IPS-15b (cell line): ENCODE results near the gene KCNQ1.

Experiments used
- H3K27me3 ChIP-seq: one replicate; pipeline ENCODE4 v1.6.1; 2013; ENCODE audit warnings: low read length; ENCODE audit not compliant: control insufficient read depth, insufficient read depth
- H3K36me3 ChIP-seq: one replicate; pipeline ENCODE4 v1.6.1; 2013; ENCODE audit warnings: low read length; ENCODE audit not compliant: control insufficient read depth, insufficient read depth
- H3K4me1 ChIP-seq: one replicate; pipeline ENCODE4 v1.6.1; 2013; ENCODE audit warnings: mild to moderate bottlenecking, low read length; ENCODE audit not compliant: control insufficient read depth, insufficient read depth
- H3K4me3 ChIP-seq: one replicate; pipeline ENCODE4 v1.5.1; 2013; ENCODE audit warnings: low read depth, low read length
- H3K9ac ChIP-seq: one replicate; pipeline ENCODE4 v1.6.1; 2013; ENCODE audit warnings: low read depth, mild to moderate bottlenecking, low read length
- H3K9me3 ChIP-seq: one replicate; pipeline ENCODE4 v1.6.1; 2013; ENCODE audit warnings: mild to moderate bottlenecking, low read length; ENCODE audit not compliant: control insufficient read depth, insufficient read depth

Gene KCNQ1

DNA sequence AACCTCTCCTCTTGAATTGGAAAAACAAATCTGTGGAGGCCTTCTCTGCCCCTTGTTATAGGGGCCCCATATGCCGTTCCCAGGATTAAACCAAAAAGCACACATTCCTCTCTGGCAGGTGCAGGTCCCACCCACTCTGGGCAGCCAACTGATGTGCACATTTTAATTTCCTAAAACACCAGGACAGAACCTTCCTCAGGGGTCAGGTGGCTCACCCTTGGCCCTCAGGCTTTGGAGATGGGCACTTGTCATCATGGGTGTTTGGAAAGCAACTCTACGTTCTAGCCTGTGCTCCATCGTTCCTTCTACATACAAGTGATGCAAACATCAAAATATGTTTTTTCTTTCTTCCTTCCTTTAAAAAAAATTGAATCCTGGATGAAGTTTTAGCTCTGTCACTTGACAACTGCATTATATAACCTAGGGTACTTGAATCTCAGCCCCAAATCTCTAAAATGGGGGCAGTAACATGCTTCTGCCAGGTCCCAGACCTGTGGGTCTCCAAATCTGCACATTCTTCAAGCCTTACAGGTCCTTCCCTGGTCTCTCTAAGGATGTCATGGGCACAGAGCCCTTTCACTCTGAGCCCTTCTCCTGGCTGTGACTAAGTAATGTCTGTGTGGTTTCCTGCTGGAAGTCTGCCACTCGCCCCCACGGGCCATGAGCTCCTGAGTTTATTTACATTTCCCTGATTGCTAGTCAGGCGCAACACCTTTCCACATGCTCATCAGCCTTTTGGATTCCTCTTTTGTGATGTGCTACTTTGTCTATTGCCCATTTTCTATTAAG is 211.2 kb downstream of the KCNQ1 start:
- peaks cover 37% of the 10 kb centered on the region for H3K9me3 ChIP-seq
- H3K4me3 ChIP-seq = no peak overlapping the region
- no peaks in the 10 kb centered on the region for H3K4me1 ChIP-seq
- peaks cover 3% of the 10 kb centered on the region for H3K36me3 ChIP-seq
- no peak overlapping the region for H3K9ac ChIP-seq
- H3K27me3 ChIP-seq = peaks cover 63% of the 10 kb centered on the region

GRCh38 chr11:2656859-2657258 is 212.1 kb downstream of the KCNQ1 start:
- Histone ChIP-seq H3K27me3 (peaks cover 58% of the 10 kb centered on the region), H3K9me3 (peaks cover 29% of the 10 kb centered on the region), H3K4me3 (no peak overlapping the region), H3K9ac (no peak overlapping the region), H3K4me1 (no peaks in the 10 kb centered on the region), H3K36me3 (peaks cover 3% of the 10 kb centered on the region)

GRCh38 chr11:2657697-2658284 is 213.0 kb downstream of the KCNQ1 start:
- Histone ChIP-seq H3K27me3 (peaks cover 49% of the 10 kb centered on the region), H3K9me3 (peaks cover 25% of the 10 kb centered on the region), H3K9ac (no peak overlapping the region), H3K4me1 (no peaks in the 10 kb centered on the region), H3K36me3 (peaks cover 3% of the 10 kb centered on the region), H3K4me3 (no peak overlapping the region)

- no peaks in the 10 kb centered on the region for H3K36me3 ChIP-seq
- peaks cover 19% of the 10 kb centered on the region for H3K9me3 ChIP-seq
- H3K27me3 ChIP-seq = peaks cover 26% of the 10 kb centered on the region
Measured at GRCh38 chr11:2660357-2660939, 215.6 kb downstream of the KCNQ1 start.

DNA sequence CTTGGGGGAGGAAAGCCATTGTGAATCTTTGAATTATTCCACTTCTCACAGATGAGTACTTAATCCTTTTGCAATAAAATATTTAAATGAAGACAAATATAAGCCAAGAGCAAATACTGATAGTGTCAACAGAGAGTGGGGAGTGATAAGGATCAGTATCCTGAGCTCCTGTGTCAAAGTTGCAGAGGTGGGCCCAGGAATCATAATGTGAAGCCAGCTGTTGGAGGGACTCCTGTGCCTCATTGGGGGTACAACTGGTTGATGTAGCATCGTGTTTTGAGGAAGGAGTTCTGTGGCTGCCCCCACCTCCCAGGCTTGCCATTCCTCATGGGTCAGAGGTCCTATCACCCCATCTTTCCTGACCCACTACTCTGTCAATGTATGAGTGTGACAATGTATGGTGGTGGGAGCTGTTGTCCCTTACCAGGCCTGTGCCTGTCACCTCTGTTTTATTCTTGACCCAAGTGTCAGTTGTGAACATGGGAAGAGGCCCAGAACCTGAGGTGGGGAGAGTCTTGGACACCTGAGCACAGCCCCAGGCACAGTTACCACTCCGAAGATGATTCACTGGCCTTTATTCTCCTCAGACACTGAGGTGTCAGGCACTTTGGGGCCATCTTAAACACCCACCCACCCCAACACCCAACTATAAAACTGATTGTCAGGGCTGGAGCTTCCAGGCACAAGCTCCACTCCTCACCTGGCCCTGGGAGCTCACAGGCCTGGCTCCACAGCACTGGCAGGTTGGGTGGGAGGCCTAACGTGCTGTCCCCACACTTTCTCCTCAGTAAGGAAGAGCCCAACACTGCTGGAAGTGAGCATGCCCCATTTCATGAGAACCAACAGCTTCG is 216.6 kb downstream of the KCNQ1 start:
- no peaks in the 10 kb centered on the region for H3K4me1 ChIP-seq
- H3K9ac ChIP-seq = no peak overlapping the region
- H3K4me3 ChIP-seq = no peak overlapping the region
- no peaks in the 10 kb centered on the region for H3K36me3 ChIP-seq
- peaks cover 19% of the 10 kb centered on the region for H3K9me3 ChIP-seq
- H3K27me3 ChIP-seq = peaks cover 18% of the 10 kb centered on the region

More at GRCh38 chr11:2660357-2660939, 215.6 kb downstream of the KCNQ1 start:
- Histone ChIP-seq H3K9ac (no peak overlapping the region), H3K4me1 (no peaks in the 10 kb centered on the region), H3K4me3 (no peak overlapping the region)

DNA sequence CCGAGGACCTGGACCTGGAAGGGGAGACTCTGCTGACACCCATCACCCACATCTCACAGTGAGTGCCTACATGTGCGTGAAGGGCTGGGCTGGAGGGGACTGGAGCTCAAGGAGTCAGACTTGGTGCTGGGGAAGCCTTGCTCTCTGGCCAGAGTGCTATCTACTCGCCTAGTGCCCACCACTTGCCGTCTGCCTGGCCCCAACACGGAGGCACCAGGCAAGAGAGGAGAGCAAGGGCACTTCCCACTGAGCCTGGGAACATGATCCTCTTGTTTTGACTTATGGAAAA is 217.2 kb downstream of the KCNQ1 start:
- H3K27me3 ChIP-seq = peaks cover 14% of the 10 kb centered on the region
- H3K36me3 ChIP-seq = no peaks in the 10 kb centered on the region
- no peak overlapping the region for H3K4me3 ChIP-seq
- no peak overlapping the region for H3K9ac ChIP-seq
- no peaks in the 10 kb centered on the region for H3K4me1 ChIP-seq
- H3K9me3 ChIP-seq = peaks cover 19% of the 10 kb centered on the region

GRCh38 chr11:2662430-2663299 is 217.9 kb downstream of the KCNQ1 start:
- H3K27me3 ChIP-seq = peaks cover 7% of the 10 kb centered on the region
- no peak overlapping the region for H3K4me3 ChIP-seq
- no peak overlapping the region for H3K9ac ChIP-seq
- H3K36me3 ChIP-seq = no peaks in the 10 kb centered on the region
- no peaks in the 10 kb centered on the region for H3K4me1 ChIP-seq
- H3K9me3 ChIP-seq = peaks cover 16% of the 10 kb centered on the region

DNA sequence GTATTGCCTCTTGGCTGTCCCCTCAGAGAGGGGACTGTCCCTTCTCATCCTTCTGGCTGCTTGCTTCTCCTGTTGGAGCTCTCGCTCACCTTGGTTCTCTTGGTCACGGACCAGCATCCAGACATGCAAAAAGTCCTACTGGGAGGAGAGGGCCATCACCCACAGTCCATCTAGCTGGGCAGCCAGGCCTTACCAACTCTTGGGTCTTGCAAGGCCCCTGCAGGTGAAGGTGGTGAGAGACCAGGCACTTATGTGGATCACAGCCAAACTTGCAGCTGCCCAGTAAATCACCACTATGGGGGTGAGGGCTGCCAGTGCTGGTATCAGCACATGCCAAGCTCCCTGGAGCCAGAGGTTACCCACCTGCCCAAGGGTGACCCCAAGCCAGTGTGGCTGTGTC is 218.7 kb downstream of the KCNQ1 start:
- Histone ChIP-seq H3K4me3 (no peak overlapping the region), H3K27me3 (peaks cover 3% of the 10 kb centered on the region), H3K36me3 (peaks cover 4% of the 10 kb centered on the region), H3K4me1 (no peaks in the 10 kb centered on the region), H3K9ac (no peak overlapping the region), H3K9me3 (peaks cover 16% of the 10 kb centered on the region)

DNA sequence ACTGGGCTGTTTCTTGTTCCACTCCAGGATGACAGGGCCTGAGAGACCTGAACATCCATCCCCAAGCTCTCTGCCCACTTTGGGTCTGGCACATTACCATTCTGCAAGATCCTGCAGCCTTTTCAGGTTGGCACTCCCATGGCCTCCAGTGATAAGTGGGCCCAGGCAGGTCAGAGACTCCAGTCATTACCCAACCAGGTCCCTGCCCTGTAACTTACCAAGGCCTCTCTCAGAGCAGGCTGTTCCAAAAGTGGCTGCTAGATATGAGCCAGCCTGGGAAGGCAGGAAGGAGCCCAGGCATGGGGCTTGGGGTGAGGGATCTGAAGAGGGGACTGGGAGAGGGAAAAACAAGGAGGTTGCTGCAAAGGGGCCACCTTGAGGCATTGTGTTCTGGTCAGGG is 219.1 kb downstream of the KCNQ1 start:
- peaks cover 7% of the 10 kb centered on the region for H3K36me3 ChIP-seq

DNA sequence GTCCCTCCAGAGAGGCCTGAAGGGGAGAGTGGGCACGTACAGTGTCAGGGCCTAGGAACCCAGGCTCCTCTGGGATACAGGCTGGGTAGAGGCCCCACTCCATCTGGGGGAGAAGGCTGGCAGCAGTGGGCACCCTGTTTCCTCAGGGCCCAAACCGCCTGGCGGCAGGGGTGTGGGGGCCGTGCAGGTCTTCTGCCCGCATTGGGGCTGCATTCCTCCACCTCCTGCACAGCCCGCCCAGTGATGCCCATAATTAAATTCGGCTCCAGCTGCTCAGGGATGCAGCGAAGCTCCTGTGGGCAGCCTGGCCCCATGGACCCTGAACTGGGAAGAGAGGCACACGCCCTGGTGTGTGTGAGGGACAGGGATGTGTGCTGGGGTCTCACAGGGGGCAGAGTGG is 219.6 kb downstream of the KCNQ1 start:
- no peak overlapping the region for H3K4me3 ChIP-seq
- H3K4me1 ChIP-seq = no peaks in the 10 kb centered on the region
- H3K27me3 ChIP-seq = no peaks in the 10 kb centered on the region
- H3K36me3 ChIP-seq = peaks cover 8% of the 10 kb centered on the region
- peaks cover 10% of the 10 kb centered on the region for H3K9me3 ChIP-seq
- H3K9ac ChIP-seq = no peak overlapping the region

More for the DNA sequence above, 219.1 kb downstream of the KCNQ1 start:
- Histone ChIP-seq H3K4me3 (no peak overlapping the region), H3K27me3 (no peaks in the 10 kb centered on the region), H3K9ac (no peak overlapping the region), H3K9me3 (peaks cover 15% of the 10 kb centered on the region), H3K4me1 (no peaks in the 10 kb centered on the region)
